ENCODE measurements around the gene RSPH1.

RSPH1 gene

DNA sequence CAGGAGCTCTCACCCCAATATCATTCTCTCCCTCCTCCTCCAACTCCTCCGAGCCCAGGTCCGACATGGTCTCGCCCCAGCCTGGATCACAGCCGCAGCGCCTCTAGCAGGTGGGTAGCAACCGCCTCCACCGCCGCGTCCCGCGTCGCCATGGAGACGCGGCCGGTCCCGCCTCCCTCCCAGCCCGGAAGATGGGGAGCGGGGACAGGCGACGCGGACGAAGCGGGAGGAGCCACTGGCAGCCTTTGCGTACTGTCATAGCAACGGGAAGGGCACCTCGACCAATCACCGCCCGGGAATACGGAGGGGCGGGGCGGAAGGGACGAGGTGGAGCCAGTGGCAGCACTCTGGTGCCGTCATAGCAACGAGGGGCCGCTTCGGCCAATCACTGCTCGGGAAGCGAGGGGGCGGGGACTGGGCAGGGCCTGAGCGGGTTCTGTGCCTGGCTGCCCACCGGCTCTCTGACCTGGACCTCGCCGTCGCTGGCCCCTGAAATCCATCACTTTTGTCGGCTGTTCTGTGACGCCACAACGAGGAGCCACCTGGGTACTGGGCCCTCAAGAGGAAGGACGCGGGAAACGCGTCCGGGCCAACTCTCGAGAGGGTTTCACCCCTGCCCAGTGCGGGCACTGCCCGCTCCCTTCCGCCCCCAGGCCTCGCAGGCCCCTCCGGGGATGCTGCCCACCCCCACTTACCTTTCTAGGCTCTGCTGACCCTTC, at the start of gene RSPH1:
TSS of gene RSPH1 (minus strand) at position 105 of the 719 bp plus-strand sequence. CDS start at position 67, 38 bp downstream.
- DNase-seq (ENCODE audit: low read depth) = peak; percentile 79

DNA sequence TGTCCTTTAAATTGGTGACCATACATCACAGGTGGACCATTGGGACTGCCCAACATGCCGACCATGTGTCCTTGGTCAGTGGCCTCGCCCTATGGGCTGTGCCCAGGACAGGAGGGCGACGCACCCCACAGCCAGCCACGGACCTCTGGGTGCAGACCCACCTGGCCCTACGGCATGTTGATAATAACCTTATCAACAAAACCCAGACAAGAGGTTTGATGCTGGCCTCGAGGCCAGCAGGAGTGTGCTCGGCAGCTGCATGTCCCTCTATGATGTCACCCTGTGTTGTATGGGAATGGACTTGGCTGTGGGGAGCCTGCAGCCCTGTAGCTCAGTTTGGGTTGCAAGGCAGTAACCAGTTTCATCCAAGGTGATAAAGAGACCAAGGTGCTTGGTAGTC, 49.7 kb upstream of the RSPH1 start:
- no peak for DNase-seq (ENCODE audit: low read depth)

DNA sequence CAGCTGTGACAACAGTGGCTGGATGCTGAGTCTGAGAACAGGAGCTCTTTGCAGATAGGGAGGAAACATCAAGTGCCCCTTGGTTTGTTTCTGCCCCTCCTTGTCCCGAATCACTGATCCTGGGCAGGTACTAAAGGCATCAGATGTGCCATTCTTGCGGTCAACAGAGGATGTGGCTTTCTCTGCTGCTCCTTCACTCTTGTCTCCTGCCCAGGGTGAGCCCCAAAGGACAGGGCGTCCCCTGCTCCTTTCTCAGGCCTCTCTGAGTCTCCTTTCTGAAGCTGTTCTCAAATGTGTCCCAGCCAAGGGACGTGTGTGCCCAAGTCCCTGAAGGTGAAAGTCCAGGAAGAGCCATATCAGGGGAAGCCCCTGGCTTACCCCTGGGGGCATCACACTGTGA, 49.3 kb upstream of the RSPH1 start:
- no peak for DNase-seq (ENCODE audit: low read depth)

DNA sequence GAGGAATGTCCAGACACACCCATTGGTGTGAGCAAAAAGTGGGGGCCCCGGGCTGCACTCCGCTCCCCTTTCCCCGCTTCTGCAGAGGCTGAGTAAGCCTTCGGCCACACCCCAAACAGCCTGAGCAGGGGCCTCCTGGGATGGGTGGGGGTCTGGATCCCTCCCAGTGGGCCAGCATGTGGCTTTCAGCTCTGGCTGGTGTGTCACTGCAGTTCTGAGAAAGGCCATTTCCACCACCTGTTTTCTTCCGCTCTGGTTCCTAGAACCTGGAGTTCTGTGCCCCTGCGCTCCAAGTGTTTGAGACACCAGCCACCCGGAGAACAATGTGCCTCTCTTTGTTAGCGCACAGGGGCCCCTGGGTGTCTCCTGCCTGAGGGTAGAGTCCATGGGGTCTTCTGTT, 48.5 kb upstream of the RSPH1 start:
- no peak for DNase-seq (ENCODE audit: low read depth)

DNA sequence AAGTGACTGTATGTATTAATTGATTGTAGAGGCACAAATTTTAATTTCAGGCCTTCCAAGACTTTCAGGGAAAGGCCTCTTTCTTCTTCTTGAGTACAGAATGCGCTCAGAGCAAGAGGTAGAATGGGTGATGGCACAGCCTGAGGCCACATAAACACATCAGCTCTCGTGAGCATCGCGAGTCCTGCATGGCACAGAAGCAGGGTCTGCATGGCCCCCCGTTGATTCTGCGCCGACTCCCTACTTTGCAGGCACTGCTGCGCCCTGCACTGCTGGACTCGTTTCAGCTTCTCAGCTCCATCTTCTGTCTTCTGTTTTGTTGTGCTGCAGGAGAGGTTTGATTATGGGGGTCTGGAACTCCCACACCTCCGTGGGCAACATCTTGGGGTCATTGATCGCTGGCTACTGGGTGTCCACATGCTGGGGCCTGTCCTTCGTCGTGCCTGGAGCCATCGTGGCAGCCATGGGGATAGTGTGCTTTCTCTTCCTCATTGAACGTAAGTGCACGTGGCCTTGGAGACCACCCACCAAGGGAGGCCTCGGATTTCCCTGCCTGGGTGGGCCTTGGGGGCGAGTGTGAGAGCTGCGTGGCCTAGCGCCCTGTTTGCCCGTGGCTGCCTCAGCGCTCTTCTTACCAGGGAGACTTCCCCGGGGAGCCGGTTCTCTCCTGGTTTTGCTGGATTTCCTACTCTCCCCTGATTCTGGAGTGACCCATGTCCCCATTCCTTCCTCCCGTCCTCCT, 47.3 kb upstream of the RSPH1 start:
- DNase-seq (ENCODE audit: low read depth) = no peak

DNA sequence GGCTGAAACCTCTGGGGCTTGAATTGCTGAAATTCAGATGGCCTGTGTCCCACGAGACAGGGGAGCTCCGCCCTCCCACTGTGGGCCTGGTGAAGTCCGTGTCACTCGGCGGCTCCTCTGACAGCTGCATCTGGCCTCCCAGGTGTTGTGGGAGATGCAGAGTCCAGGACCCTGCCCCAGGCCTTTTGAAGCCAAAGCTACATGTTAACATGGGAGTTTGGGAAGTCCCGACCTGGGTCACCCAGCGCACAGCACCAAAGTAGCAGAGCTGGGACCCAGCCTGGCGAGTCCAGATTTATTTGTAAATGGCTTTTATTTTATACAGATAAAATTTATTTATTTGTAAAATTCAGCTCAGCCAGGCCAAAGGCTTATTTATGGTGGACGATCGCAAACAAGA, 46.6 kb upstream of the RSPH1 start:
- no peak for DNase-seq (ENCODE audit: low read depth)

DNA sequence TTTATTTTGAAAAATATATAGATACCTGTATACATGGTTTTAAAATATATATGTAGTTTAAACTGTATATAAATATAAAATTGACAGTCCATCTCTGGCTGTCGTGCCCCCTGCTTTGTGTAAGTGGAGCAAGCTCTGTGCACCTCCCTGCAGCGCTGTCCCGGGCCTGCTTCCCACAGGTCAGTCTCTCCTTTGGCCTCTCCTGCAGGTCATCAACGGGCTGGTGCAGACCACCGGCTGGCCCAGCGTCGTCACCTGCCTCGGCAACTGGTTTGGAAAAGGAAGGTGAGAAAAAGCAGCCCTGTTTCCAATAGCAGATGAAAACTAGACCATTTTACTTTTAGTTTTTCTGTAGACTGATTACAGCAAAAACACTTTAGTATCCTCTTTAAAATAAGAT, 46.2 kb upstream of the RSPH1 start:
- no peak for DNase-seq (ENCODE audit: low read depth)

DNA sequence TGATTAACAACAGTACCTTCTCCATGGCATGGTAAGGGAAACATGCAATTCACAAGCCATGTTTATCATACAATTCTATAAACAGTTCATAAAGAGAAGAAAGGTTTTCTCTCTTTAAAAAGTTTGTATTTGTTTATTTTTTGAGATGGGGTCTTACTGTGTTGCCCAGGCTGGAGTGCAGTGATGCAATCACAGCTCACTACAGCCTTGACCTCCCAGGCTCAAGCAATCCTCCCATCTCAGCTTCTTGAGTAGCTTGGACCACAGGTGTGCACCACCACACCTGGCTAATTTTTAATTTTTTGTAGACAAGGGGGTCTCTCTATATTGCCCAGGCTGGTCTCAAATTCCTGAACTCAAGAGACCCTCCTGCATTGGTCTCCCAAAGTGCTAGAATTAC, 45.6 kb upstream of the RSPH1 start:
- no peak for DNase-seq (ENCODE audit: low read depth)

DNA sequence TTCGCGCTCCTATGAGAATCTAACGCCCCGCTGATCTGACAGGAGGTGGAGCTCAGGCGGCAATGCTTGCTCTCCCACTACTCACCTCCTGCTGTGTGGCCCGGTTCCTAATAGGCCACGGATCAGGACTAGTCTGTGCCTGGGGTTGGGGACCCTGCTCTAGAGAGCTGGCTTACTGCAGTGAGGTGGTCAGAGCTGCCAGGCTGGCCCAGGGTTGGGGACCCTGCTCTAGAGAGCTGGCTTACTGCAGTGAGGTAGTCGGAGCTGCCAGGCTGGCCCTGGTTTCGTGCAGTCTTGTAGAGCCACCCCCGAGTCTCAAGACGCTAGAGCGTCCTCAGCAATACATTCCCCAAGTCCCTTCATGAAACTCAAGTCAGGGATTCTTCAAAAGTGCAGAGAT, 45.1 kb upstream of the RSPH1 start:
- DNase-seq (ENCODE audit: low read depth) = no peak

DNA sequence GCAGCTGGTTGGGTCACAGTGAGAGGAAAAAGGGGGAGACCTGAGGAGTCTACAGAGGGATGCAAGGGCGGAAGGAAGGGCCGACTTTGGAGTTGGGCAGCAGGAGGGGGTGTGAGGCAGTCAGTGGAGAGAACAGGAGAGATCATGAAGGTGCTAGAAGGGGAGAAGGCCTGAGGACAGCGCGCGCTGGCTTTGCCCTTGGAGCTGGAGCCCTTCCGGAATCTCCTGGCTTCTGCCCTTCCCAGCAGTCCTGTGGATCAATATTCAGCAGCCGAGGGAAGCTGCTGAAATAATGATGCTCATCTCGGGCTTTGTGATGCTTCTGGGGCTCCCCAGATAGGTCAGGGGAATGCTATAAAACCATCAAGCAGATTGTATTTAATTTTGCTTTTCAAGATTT, 44.4 kb upstream of the RSPH1 start:
- no peak for DNase-seq (ENCODE audit: low read depth)

DNA sequence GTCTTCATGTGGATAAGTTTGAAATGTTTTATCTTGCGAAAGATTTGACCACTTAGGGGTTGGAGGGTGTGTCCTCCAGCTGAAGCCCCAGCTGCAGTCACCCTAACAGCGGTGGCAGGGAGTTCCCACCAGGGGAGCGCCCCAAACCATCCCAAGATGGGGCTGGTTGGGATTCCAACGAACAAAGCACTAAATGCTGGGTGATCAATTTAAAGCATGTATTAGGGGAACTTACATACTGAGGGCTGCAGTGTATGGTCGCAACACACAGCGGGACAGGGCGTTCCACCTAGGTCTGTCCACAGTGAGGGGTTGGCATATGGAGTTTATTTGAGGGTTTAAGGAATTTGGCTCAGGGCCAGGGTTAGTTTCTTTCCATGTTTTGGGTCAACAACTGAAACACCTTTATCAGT, 43.9 kb upstream of the RSPH1 start:
- DNase-seq (ENCODE audit: low read depth) = no peak

DNA sequence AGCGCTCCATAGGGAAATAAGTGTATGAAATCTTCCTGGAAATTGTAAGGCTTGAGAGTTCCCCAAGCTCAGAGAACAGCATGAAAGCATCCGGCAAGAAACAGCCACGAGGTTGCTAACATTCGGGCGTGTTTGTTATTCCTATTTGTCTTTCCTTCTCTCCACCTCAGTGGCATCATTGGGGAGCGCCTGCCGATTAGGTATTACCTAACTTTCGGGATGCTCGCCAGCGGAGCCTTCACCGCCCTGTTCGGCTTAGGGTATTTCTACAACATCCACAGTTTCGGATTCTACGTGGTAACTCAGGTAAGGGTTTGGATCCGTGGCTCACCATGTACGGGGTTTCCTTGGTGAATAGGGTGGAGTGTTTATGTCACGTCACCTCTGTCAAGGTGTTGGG, 43.3 kb upstream of the RSPH1 start:
- DNase-seq (ENCODE audit: low read depth) = no peak

DNA sequence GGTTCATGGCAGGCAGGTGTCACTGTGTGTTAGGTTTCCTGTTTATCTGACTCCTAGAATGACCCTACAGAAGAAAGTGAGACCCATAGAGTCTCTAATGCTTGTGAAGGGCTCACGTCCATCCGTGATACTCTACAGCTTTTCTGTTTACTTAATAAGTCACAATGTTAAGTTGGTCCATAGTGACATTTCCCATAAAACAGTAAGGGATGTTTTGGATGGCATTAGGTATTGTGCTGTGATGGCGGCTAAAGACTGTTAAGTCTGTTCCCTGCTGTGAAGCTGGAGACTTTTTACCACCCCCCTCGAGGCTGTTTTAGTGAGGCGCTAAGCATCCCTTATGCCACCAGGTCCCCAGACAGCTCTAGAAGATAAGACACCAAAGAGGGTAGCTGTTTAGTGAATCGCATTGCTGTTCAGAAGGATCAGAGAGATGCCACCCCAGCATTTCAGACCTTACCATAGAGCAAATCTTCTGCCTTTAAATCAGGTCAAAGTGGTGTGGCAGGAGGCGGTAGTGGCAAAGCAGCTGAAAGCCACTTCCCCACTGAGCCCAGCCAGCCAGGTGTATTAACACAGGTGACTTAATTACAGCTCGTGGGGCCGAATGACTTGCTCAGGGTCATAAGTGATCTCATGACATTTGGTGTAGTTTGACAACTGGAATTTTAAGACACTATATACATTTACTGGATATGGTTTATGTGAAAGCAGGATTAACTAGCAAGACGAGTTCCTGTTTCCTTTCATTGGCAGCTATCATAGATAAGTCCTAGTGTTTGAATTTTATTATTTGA, 42.7 kb upstream of the RSPH1 start:
- DNase-seq (ENCODE audit: low read depth) = no peak

DNA sequence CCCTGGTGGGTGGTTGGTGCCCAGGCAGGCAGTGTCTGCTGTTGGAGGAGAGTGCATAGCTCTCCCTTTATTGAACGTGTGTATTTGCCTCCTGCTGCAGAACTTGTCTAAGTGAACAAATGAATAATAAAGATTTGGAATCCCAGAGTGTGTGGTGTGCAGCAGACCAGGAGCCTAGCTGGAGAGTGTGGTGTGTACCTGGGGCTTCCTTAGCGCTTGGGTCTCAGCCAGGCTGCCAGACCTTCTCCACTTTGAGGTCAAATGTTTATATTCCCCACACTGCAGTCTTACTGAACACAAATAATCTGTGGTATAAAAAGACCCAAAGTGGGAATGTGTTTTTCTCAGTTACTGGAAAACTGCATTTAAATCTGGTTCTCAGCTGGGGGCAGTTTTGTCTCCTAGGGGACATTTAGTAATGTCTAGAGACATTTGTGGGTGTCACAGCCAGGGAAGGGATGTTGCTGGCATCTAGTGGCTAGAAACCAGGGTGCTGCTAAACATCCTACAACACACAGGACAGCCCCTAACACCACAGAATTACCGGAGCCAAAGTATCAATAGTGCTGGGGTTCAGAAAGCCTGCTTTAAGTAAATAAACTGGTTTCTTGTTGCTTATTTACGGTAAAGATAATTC, 41.2 kb upstream of the RSPH1 start:
- DNase-seq (ENCODE audit: low read depth) = no peak

DNA sequence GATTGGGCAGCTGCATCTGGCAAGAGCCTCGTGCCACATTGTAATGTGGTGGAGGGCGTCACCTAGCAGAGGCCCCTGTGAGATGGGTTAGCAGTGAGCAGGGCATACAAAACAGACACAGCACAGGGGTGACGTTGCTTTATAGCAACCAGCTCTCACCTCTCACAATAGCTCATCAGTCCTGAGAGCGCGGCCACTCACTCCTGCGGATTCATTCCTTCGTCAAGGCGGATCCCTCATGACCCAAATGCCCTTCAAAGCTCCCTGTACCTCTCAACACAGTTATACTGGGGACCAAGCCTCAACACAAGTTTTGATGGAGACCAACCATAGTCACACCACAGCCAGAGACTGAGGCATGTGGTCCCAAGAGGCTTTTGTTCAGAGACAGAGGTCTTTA, 40.6 kb upstream of the RSPH1 start:
- no peak for DNase-seq (ENCODE audit: low read depth)

DNA sequence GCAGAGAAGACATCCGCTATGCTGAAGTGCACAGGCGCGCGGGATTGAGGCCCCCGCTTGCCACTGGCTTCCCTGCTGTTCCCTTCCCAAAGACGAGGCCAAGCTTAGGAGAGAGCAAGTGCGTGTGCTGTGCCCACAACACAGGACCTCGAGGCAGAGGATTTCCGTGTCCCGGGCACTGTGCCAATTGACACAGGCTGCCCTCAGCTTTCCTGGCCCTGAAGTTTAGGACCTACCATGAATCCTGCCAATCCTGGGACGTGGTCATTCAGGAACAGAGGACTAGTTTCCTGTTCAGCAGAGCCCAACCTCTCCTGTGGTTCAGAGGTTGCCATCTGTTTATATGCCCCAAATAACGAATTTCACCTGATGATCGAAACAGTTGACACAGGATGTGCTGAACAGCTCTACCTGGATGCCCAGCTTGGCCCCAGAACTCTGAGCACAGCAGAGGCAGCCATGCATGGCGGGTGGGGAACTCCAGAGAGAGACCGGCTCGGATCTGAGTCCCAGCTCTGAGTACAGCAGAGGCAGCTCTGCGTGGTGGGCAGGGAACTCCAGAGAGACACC, 39.7 kb upstream of the RSPH1 start:
- no peak for DNase-seq (ENCODE audit: low read depth)

DNA sequence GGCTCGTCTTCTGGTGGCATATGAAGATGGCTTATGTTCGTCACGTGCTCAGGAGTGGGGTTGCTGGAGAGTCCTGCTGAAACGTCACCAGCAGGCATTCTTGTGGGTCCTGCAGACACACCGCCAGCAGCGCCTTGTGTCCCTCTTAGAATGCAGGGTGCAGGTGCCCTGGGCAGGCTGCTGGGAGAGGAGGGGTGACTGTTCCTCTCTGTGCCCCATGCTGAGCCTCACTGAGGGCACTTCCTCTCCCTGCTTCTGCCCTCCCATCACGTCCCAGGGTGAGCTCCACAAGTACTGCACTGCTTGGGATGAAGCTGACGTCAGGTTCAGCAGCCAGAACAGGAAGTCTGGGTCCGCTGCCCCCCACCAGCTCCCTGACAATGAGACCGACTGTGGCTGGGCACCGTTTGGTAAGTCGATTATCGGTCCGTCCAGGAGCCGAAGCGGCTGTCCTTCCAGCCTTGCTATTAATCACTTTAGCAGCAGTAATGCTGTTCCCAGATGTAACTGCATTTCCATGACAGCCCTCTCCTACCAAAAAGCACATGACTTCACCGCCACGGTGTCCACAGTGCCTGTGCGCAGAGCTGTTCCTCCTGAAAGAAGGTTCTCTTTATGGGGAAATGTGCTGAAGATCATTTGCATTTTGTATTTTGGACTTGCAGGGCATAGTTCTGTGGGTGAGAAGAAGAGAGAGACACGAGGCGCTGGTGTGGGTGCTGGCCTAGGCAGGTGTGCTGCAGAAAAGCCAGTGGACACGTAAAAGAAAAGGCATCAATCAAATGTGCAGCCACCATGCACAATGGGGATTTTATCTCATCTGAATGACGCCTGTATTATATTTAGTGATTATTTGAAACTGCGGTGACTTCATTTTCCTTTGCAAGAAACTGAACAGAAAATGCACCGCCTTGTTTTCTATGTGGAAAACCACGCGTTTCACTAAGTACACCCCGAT, 38.7 kb upstream of the RSPH1 start:
- DNase-seq (ENCODE audit: low read depth) = no peak

DNA sequence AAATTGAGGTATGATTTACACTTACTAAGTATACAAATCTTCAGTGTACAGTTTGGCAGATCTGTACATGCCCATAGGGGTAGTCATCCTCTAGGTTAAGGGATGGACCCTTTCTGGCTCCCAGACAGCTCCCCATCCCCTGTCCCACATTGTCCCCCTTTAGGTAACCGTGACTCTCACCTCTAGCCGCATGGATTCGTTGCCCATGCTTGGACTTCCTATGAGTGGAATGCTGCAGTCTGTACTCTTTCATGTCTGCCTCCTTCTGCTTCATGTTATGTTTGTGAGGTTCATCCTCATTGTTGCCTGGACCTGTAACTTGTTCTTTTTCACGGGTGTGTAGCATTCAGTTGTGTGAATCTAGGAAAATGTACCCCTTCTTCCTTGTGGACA, 37.9 kb upstream of the RSPH1 start:
- no peak for DNase-seq (ENCODE audit: low read depth)

DNA sequence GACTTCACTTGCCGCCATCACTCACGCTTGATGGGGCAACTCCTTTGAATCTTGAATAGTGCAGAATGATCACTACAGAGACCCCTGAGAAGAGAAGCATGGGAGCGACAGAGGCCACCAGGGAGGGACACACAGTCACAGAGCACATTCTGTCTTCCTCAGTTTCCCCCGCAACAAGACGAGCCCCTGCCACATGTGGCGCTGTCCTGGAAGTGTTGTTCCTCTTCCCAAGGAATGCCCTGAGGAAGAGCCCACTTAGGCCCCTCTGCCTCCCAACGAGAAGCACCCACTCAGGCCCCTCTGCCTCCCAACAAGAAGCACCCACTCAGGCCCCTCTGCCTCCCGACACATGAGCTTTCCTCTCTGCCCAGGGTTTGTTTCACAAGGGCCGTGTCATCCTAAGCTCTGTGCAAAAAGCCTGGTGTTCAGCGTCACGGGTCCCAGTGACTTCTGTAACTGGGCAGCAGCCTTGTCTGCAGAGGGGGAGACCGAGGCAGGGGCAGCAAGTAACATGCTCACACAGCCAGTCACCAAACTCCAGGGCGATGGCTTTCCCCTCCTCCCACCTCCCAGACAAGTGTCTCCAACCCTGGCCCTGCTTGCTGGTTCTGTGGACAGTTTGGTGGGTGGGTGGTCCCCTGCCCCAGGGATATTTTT, 37.4 kb upstream of the RSPH1 start:
- no peak for DNase-seq (ENCODE audit: low read depth)

DNA sequence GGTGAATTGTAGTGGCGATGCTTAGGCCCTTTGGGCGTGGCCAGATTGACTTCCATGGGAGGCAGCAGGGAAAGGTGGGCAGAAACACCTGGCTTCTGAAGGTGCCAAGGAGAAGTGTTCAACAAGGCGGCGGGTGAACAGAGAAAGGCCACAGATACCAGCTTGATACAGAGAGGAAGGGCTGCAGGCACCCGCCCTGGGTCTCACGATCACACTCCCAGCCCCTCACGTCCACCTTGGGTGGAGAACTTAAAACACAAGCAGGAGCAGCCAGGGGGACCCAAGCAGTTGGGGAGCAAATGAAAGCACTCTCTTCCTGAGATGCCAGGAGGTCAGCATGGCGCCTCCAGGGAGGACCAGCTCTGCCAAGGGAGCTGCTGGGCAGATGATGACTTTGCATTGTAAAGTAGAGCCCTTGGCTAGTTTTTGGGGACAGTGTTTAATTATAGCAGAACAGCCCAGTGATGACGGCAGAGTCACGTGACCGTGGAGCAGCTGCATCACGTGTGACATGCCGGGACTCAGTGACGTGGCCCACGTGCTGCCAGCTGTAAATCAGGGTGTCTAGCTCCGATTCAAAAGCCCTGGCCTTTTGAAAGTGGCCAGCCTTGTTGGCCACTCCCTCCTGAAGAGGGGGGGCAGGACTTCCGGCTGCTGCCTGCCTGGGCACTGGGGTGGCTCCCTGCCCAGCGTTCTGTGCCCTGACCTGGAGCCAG, 36.6 kb upstream of the RSPH1 start:
- DNase-seq (ENCODE audit: low read depth) = no peak
